Upper lobe of right lung (tissue), 1 donor: Measurements from ENCODE around the gene OSBPL5. TPM values are rescaled to one million over a fixed set of nuclear protein-coding genes. Genes with fewer than 3 reads are reported as not detected.

Experiments used
- ATAC-seq: fragments of 200-7000 bp; cut with Tn5 transposase; one replicate; pipeline ENCODE4 v1.9.1; 2020; ENCODE audit warnings: mild to moderate bottlenecking, moderate library complexity
- DNase-seq: peaks from one replicate; pipeline ENCODE4 v3.0.0-alpha.2; 2020
- H3K27ac ChIP-seq: fragments of 200-600 bp; one replicate; pipeline ENCODE4 v1.8.0; 2022
- H3K27me3 ChIP-seq: fragments of 200-600 bp; one replicate; pipeline ENCODE4 v1.8.0; 2022; ENCODE audit warnings: mild to moderate bottlenecking
- H3K36me3 ChIP-seq: fragments of 200-600 bp; one replicate; pipeline ENCODE4 v1.8.0; 2022
- H3K4me1 ChIP-seq: fragments of 200-600 bp; one replicate; pipeline ENCODE4 v1.8.0; 2022
- H3K4me3 ChIP-seq: fragments of 200-600 bp; one replicate; pipeline ENCODE4 v1.8.0; 2022; ENCODE audit warnings: mild to moderate bottlenecking
- H3K9me3 ChIP-seq: fragments of 200-600 bp; one replicate; pipeline ENCODE4 v1.8.0; 2022
- intact Hi-C: fragments of 100-400 bp; cut with DNase I; formaldehyde crosslinking; loops from one replicate; pipeline ENCODE4 v1.11.0; 2022
- total RNA-seq: library from RNA; stranded (reverse); fragmentation: NEBNext Ultra II Directional; extraction: Animal tissue kit (Norgen Biotek cat#: 25700); gene quantifications from one replicate; pipeline ENCODE4 v1.2.1, GENCODE V29; 2021
- TF ChIP-seq, protein P1 (sequence below): fragments of 200-600 bp; IDR thresholded peaks from one replicate; pipeline ENCODE4 v1.8.0; 2022; ENCODE audit warnings: antibody characterized with exemption
- donor health status: DM: no; HTN: yes; CAD: no; lungs with severe emphysema.

OSBPL5 gene
- total RNA-seq, 1 donor from 2014 or later: 52.6 TPM

DNA sequence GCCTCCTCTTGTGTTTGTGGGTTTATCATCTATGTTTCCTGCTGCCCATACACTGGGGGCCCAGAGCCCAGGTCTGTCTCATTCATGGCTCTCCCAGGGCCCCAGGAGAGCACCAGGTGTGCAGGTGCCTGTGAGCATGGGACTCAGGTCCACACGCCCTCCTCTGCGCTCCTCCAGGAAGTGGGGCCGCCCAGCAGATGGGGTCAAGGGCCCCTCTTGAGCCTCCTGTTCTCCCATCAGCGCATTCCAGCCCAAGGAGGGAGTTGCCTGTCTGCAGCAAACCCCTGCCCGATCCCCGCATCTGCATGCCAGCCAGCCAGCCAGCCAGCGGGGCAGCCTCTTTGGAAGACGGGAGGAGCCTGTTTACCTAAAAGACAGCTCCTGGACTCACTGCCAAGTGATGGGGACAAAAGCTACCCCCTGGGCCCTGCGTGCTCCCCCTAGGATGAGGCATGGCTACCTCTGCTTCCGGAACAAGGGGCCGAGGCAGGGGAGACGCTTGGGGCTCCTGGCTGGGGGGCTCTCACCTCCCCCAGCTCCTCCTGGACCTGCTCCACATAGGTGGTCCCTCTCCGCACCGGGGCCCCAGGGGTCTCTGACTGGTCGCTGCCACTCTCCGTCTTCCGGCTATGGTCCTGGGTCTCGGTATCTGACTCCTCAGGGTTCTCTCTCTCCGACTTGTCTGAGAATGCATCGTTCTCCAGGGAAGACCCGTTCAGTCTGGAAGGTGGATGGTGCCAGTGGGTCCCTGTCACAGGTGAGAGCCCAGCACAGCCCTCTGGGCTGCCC, 58.2 kb downstream of the OSBPL5 start:
- no peaks in the 10 kb centered on the region for H3K27me3 ChIP-seq
- H3K4me1 ChIP-seq: peaks cover 4% of the 10 kb centered on the region
- peak; percentile 48 for DNase-seq
- ATAC-seq: no peak
- no peaks in the 10 kb centered on the region for H3K9me3 ChIP-seq
- H3K27ac ChIP-seq: no peak overlapping the region
- TF ChIP-seq, protein P1, sequence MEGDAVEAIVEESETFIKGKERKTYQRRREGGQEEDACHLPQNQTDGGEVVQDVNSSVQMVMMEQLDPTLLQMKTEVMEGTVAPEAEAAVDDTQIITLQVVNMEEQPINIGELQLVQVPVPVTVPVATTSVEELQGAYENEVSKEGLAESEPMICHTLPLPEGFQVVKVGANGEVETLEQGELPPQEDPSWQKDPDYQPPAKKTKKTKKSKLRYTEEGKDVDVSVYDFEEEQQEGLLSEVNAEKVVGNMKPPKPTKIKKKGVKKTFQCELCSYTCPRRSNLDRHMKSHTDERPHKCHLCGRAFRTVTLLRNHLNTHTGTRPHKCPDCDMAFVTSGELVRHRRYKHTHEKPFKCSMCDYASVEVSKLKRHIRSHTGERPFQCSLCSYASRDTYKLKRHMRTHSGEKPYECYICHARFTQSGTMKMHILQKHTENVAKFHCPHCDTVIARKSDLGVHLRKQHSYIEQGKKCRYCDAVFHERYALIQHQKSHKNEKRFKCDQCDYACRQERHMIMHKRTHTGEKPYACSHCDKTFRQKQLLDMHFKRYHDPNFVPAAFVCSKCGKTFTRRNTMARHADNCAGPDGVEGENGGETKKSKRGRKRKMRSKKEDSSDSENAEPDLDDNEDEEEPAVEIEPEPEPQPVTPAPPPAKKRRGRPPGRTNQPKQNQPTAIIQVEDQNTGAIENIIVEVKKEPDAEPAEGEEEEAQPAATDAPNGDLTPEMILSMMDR: no peak
- intact Hi-C loops: no loop called here
- no peak overlapping the region for H3K4me3 ChIP-seq
- H3K36me3 ChIP-seq: peaks cover 11% of the 10 kb centered on the region

DNA sequence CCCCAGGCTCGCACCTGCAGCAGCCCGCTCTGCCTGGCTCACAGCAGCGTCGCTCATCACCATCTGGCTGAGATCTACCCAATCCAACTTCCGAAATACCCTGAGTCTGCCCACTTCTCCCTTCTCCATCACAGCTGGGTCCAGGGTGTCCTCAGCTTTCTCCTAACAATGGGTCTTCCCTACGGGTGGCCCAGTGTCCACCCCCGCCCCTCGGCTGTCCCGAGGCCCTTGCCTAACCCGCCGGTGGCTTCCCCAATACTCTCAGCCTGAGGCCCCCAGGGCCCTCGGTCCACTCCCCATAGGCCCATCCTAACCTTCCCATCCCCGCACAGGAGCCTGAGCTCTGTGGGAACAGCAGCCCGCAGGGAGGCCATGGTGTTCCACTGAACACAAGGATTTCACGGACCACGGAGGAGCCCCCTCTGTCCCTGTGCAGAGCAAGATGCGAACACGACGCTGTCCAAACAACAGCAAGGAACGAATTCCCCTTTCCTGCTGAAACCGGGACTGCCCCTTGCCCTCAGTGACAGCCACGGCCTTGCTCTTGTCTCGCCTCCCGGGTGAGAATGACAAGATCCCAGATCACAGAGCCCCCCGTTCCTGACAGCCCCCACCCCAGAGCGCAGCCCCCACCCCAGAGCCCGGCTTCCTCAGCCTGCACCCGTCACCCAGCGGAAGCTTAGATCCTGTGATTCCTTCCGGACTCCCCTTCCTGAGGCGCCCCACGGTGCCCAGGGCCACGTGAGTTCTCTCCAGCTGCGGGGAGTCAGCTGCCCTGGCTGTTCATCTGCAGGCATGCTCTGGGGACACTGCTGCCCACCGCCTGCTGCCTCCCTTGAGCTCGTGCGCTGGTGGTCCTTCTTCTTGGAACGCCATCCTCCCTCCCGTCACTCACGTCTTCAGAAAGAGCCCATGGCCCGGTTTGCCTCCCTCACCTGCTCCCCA, 59.0 kb downstream of the OSBPL5 start:
- no peaks in the 10 kb centered on the region for H3K4me1 ChIP-seq
- no peak overlapping the region for H3K27ac ChIP-seq
- H3K4me3 ChIP-seq: no peak overlapping the region
- TF ChIP-seq, protein P1: no peak
- ATAC-seq (no peak), DNase-seq (peak; percentile 47)
- no peaks in the 10 kb centered on the region for H3K9me3 ChIP-seq
- no peaks in the 10 kb centered on the region for H3K27me3 ChIP-seq
- peaks cover 11% of the 10 kb centered on the region for H3K36me3 ChIP-seq
- intact Hi-C loops: no loop called here

DNA sequence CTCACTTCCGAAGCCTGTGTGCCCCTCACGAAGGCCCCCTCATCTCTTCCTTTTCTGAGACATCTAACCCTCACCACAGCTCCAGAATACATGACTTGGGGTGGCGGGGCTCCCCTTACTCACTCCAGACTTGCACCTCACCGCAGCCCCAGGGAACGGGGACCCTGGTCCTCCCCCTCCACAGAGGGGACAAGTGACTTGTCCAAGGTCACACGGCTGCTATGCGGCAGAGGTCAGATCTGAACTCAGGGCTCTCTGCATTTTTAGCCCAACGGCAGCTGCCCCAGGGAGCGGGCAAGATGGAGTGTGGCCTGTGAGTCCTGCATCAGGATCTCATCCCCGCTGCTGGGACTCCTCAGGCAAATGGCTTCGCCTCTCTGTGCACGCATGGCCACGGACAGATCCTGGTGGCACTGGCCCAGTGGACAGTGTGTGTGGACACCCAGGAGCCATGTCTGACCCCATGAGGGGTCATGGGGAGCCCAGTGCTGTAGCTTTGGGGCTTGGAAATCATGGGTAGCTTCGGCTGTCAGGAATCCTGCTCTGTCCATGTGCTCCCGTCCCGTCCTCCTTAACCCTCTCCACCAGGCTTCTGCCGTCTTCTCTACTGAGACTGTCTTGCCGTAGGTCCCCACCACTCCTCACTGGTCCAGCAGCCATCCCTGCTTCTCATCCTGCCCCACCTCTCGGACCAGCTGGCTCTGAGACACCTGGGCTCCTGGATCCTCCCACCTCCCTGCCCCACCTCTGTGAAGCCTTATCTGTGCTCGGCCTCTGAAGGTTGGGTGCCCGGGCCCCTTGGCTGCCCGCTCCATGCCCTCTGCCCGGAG, 59.9 kb downstream of the OSBPL5 start:
- ATAC-seq: no peak
- Histone ChIP-seq H3K4me1 (no peaks in the 10 kb centered on the region), H3K36me3 (peaks cover 11% of the 10 kb centered on the region), H3K9me3 (no peaks in the 10 kb centered on the region), H3K4me3 (no peak overlapping the region), H3K27me3 (no peaks in the 10 kb centered on the region), H3K27ac (no peak overlapping the region)
- intact Hi-C loops: no loop called here
- peak; percentile 60 for DNase-seq
- TF ChIP-seq, protein P1: no peak

- no peak overlapping the region for H3K4me3 ChIP-seq
- no peak for ATAC-seq
- H3K27me3 ChIP-seq: no peaks in the 10 kb centered on the region
- TF ChIP-seq, protein P1: no peak
- no peaks in the 10 kb centered on the region for H3K4me1 ChIP-seq
- no peaks in the 10 kb centered on the region for H3K9me3 ChIP-seq
- no peak overlapping the region for H3K27ac ChIP-seq
- H3K36me3 ChIP-seq: peaks cover 20% of the 10 kb centered on the region
- intact Hi-C loops: no loop called here
- peak; percentile 59 for DNase-seq
Measured at GRCh38 chr11:3104051-3104714, 60.9 kb downstream of the OSBPL5 start.

DNA sequence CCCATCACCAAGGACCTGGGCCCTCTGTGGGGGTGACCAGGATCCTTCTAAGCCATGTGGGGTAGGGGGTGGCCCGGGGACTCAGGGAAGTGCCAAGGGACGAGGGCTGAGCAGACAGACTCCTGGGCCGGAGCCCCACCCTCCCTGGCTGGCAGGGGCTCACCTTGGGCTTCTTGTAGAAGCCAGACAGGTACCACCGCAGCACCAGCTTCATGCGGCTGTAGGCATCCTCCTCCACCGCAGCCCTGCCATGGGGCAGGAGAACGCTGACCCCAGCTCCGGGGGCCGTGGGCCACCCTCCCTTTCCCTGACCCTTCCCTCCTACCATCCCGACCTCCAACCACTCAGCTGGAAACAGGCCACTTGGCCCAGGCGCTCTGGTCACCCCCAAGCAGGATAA, 62.0 kb downstream of the OSBPL5 start:
- TF ChIP-seq, protein P1: no peak
- Histone ChIP-seq H3K9me3 (no peaks in the 10 kb centered on the region), H3K4me3 (no peak overlapping the region), H3K27me3 (no peaks in the 10 kb centered on the region), H3K27ac (no peak overlapping the region), H3K4me1 (no peaks in the 10 kb centered on the region), H3K36me3 (peaks cover 14% of the 10 kb centered on the region)
- DNase-seq: peak; percentile 59
- intact Hi-C loops: no loop called here
- ATAC-seq: no peak
